Vagina (tissue), 2 donors: ENCODE measurements around the gene CD109. TPM values are rescaled to one million over a fixed set of nuclear protein-coding genes. Genes with fewer than 3 reads are reported as not detected.
"Not testable (repeated sequence)": the region's sequence is repeated elsewhere in the genome, so short reads cannot be mapped to it uniquely, and the experiment has no call there.

Experiments used
- DNase-seq, 2 donors: peaks; one replicate each; pipeline ENCODE4 v3.0.0-alpha.2; 2017; ENCODE audit errors: extremely low spot score in 2 of 2
- H3K27ac ChIP-seq: fragments of 200-600 bp; sonication (generic); one replicate; pipeline ENCODE4 v1.5.1; 2019
- H3K27me3 ChIP-seq: fragments of 200-600 bp; sonication (generic); one replicate; pipeline ENCODE4 v1.5.1; 2019
- H3K36me3 ChIP-seq, 2 donors: fragments of 200-600 bp; sonication (generic); one replicate each; pipeline ENCODE4 v1.5.1; 2017 to 2019
- H3K4me1 ChIP-seq: fragments of 200-600 bp; sonication (generic); one replicate; pipeline ENCODE4 v1.5.1; 2019
- H3K4me3 ChIP-seq, 2 donors: fragments of 200-600 bp; sonication (generic); 1 replicate in 1 of 2; 2 replicates in 1 of 2; pipeline ENCODE4 v1.5.1; 2016 to 2019
- H3K9me3 ChIP-seq: fragments of 200-600 bp; sonication (generic); one replicate; pipeline ENCODE4 v1.5.1; 2019
- CTCF ChIP-seq, 3 experiments: fragments of 450-650 bp in 2 of 3; fragments of 200-600 bp in 1 of 3; sonication (generic) in 1 of 3; IDR thresholded peaks; one replicate each; pipeline ENCODE4 v1.5.1; 2017 to 2019; ENCODE audit warnings: antibody characterized with exemption in 3 of 3, mild to moderate bottlenecking in 2 of 3, moderate library complexity in 2 of 3
- POLR2A ChIP-seq, 2 donors: fragments of 450-650 bp; IDR thresholded peaks; one replicate each; pipeline ENCODE4 v1.6.1; 2017; ENCODE audit warnings: antibody characterized with exemption in 2 of 2, mild to moderate bottlenecking in 2 of 2, moderate library complexity in 2 of 2
- POLR2AphosphoS5 ChIP-seq, 2 donors: sonication (generic); formaldehyde crosslinking; IDR thresholded peaks; one replicate each; pipeline ENCODE4 v1.9.0; 2017; ENCODE audit warnings: antibody characterized with exemption in 2 of 2, mild to moderate bottlenecking in 2 of 2, low read depth in 1 of 2; ENCODE audit not compliant: insufficient read depth in 1 of 2
- intact Hi-C: fragments of 100-400 bp; cut with DNase I; formaldehyde crosslinking; loops from one replicate; pipeline ENCODE4 v1.15.1; 2023
- total RNA-seq: library from RNA; depleted of rRNA; stranded (reverse); fragments of >200 nt; gene quantifications from one replicate; pipeline ENCODE4 v1.2.3, GENCODE V29; 2016

CD109 gene
- total RNA-seq, 1 donor from 2014 or later = 29.0 TPM

- Histone ChIP-seq H3K9me3 (no peaks in the 10 kb centered on the region), H3K27ac (no peak overlapping the region), H3K27me3 (no peaks in the 10 kb centered on the region), H3K4me3 (no peak overlapping the region), H3K36me3 (no peaks in the 10 kb centered on the region), H3K4me1 (peaks cover 15% of the 10 kb centered on the region)
- TF ChIP-seq POLR2AphosphoS5 (IDR thresholded peaks at IDR 0.05; ENCODE audit: insufficient read depth in 1 of 2, low read depth in 1 of 2) = no peak
- no peak for TF ChIP-seq POLR2A (IDR thresholded peaks at IDR 0.05)
- no peak for TF ChIP-seq CTCF (IDR thresholded peaks at IDR 0.05)
- intact Hi-C loops = no loop called here
- no peak for DNase-seq
Observed at GRCh38 chr6:73710470-73710869, 14.5 kb downstream of the CD109 start.

- no peaks in the 10 kb centered on the region for H3K9me3 ChIP-seq
- no peaks in the 10 kb centered on the region for H3K36me3 ChIP-seq
- no peak for DNase-seq
- peaks cover 11% of the 10 kb centered on the region for H3K4me1 ChIP-seq
- no peaks in the 10 kb centered on the region for H3K27me3 ChIP-seq
- intact Hi-C loops = no loop called here
- H3K4me3 ChIP-seq = no peak overlapping the region
- H3K27ac ChIP-seq = no peak overlapping the region
- TF ChIP-seq POLR2A (IDR thresholded peaks at IDR 0.05) (no peak), POLR2AphosphoS5 (IDR thresholded peaks at IDR 0.05; ENCODE audit: insufficient read depth in 1 of 2, low read depth in 1 of 2) (no peak), CTCF (IDR thresholded peaks at IDR 0.05) (no peak)
Observed at GRCh38 chr6:73710948-73711347, 14.9 kb downstream of the CD109 start.

DNA sequence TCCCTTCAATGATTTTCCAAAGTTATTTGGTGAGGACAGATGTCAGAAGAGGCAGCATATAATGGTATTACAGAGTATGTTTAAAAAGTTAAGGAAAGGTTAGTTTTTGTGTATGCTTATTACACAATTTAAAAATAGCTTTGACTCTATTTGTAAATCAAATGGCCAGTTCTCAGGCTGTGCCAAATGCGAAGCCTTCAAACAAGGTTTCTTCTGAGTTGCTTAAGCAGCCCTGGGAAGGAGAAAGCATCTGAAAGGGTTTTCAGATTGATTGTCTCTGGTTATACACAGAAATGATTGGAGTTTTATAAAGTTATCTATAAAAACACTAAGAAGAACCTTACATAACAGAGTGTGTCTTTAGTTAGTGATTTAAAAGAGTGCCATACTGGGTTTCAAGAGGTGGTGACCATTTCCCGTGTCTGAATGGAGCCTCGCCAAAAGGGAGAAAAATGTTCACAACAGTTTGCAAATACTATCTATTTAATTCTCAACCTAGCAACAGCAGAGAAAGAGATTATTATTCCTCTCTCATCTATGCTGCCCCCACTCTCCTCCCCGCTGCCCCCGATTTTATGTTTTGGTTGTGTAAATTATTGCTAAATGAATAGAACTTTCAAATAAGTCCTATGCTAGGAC is 16.7 kb downstream of the CD109 start:
- no peak overlapping the region for H3K27ac ChIP-seq
- H3K36me3 ChIP-seq = no peaks in the 10 kb centered on the region
- H3K4me1 ChIP-seq = peaks cover 11% of the 10 kb centered on the region
- no peak overlapping the region for H3K4me3 ChIP-seq
- H3K27me3 ChIP-seq = no peaks in the 10 kb centered on the region
- no peak for DNase-seq
- no peak for TF ChIP-seq POLR2AphosphoS5 (IDR thresholded peaks at IDR 0.05; ENCODE audit: insufficient read depth in 1 of 2, low read depth in 1 of 2)
- no peak for TF ChIP-seq POLR2A (IDR thresholded peaks at IDR 0.05)
- no peak for TF ChIP-seq CTCF (IDR thresholded peaks at IDR 0.05)
- intact Hi-C loops = no loop called here
- H3K9me3 ChIP-seq = no peaks in the 10 kb centered on the region

DNA sequence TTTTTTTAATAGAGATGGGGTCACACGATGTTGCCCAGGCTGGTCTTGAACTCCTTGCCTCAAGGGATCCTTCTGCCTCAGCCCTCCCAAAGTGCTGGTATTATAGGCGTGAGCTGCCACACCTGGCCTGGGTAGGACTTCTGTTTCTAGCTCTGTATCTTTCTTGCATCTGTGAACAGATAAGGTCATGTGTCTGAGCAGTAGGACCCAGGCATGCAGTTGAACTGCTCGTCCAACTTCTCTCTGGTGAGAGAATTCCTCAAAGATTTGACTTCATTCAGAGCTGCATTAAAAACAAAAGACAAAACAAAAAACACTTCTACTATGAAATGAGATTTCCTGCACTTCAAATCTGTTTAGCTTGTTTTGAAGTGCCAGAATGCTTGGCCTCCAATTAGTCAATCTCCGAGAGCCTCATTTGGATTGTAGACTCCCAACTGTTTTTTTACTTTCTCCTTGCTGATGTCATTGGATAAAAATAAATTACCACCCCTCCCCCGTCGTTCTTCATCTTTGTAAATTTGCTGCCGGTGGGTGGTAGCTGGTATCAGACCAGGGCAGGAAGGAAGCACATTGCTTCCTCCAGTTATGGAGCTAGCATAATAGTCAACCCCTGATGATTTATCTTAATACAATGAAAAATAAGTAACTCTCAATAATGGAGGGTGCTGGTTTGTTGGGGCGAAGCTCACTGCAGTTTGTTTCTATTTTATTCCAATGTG is 17.6 kb downstream of the CD109 start:
- no peak for DNase-seq
- H3K4me1 ChIP-seq = peaks cover 11% of the 10 kb centered on the region
- TF ChIP-seq POLR2AphosphoS5 (IDR thresholded peaks at IDR 0.05; ENCODE audit: insufficient read depth in 1 of 2, low read depth in 1 of 2) (no peak), POLR2A (IDR thresholded peaks at IDR 0.05) (no peak), CTCF (IDR thresholded peaks at IDR 0.05) (no peak)
- H3K4me3 ChIP-seq = no peak overlapping the region
- intact Hi-C loops = no loop called here
- H3K9me3 ChIP-seq = no peaks in the 10 kb centered on the region
- peak overlapping the region; percentile 53 for H3K27ac ChIP-seq
- H3K36me3 ChIP-seq = no peaks in the 10 kb centered on the region
- H3K27me3 ChIP-seq = no peaks in the 10 kb centered on the region

GRCh38 chr6:73715111-73715508 is 19.1 kb downstream of the CD109 start:
- intact Hi-C loops, H3K4me3 ChIP-seq, H3K27ac ChIP-seq, H3K36me3 ChIP-seq, DNase-seq, H3K27me3 ChIP-seq, H3K9me3 ChIP-seq: not testable (repeated sequence)
- H3K4me1 ChIP-seq = peaks cover 11% of the 10 kb centered on the region
